Panc1 (cell line): ENCODE measurements around the gene TP73. TPM values are rescaled to one million over a fixed set of nuclear protein-coding genes. Genes with fewer than 3 reads are reported as not detected.

Experiments
- total RNA-seq: library from RNA; stranded (reverse); gene quantifications from one replicate; pipeline ENCODE4 v1.2.1, GENCODE V29; 2021; ENCODE audit not compliant: unreplicated experiment

TP73 gene
- total RNA-seq, 1 experiment from 2014 or later = 4.7 TPM

Other genes with a start within 250 kb of the TP73 start
- gene ARHGEF16, start 197.9 kb upstream of the TP73 start, total RNA-seq = 10.1 TPM
- gene MEGF6, start 41.0 kb upstream of the TP73 start, total RNA-seq = 32.6 TPM
- gene TPRG1L, start 27.5 kb upstream of the TP73 start, total RNA-seq = 57.5 TPM
- 27.1 TPM for gene WRAP73, start 2.4 kb upstream of the TP73 start, total RNA-seq
- gene CCDC27, start 99.9 kb downstream of the TP73 start, total RNA-seq = not detected
- 35.5 TPM for gene SMIM1, start 120.2 kb downstream of the TP73 start, total RNA-seq
- gene LRRC47, start 144.0 kb downstream of the TP73 start, total RNA-seq = 51.0 TPM
- 52.0 TPM for gene CEP104, start 204.7 kb downstream of the TP73 start, total RNA-seq
- 3.0 TPM for gene DFFB, start 205.0 kb downstream of the TP73 start, total RNA-seq
- 41.2 TPM for gene C1orf174, start 247.8 kb downstream of the TP73 start, total RNA-seq